ENCODE measurements around the gene ARHGAP29. TPM values are rescaled to one million over a fixed set of nuclear protein-coding genes. Genes with fewer than 3 reads are reported as not detected.

The ARHGAP29 gene
- total RNA-seq, 1 donor from 2014 or later = 187 TPM

GRCh38 chr1:94240822-94241221 is 3.4 kb upstream of the ARHGAP29 start:
- Mint-ChIP-seq H3K27ac (ENCODE audit: unreplicated experiment) (no peak overlapping the region), H3K9me3 (ENCODE audit: unreplicated experiment) (peaks cover 16% of the 10 kb centered on the region), H3K36me3 (ENCODE audit: unreplicated experiment) (peaks cover 36% of the 10 kb centered on the region), H3K4me3 (ENCODE audit: unreplicated experiment) (no peak overlapping the region), H3K27me3 (ENCODE audit: unreplicated experiment) (no peaks in the 10 kb centered on the region), H3K4me1 (ENCODE audit: unreplicated experiment) (peaks cover 34% of the 10 kb centered on the region)
- TF ChIP-seq CTCF (IDR thresholded peaks at IDR 0.05) = peak; percentile 63
- DNase-seq (ENCODE audit: extremely low spot score, unreplicated experiment) = no peak

- H3K27ac Mint-ChIP-seq (ENCODE audit: unreplicated experiment) = no peak overlapping the region
- peaks cover 16% of the 10 kb centered on the region for H3K9me3 Mint-ChIP-seq (ENCODE audit: unreplicated experiment)
- peaks cover 33% of the 10 kb centered on the region for H3K4me1 Mint-ChIP-seq (ENCODE audit: unreplicated experiment)
- no peaks in the 10 kb centered on the region for H3K27me3 Mint-ChIP-seq (ENCODE audit: unreplicated experiment)
- no peak for TF ChIP-seq CTCF (IDR thresholded peaks at IDR 0.05)
- H3K36me3 Mint-ChIP-seq (ENCODE audit: unreplicated experiment) = peaks cover 36% of the 10 kb centered on the region
- no peak overlapping the region for H3K4me3 Mint-ChIP-seq (ENCODE audit: unreplicated experiment)
- no peak for DNase-seq (ENCODE audit: extremely low spot score, unreplicated experiment)
These were observed 2.4 kb upstream of the ARHGAP29 start for GRCh38 chr1:94239796-94240195.

GRCh38 chr1:94239051-94239450 is 1.7 kb upstream of the ARHGAP29 start:
- H3K4me3 Mint-ChIP-seq (ENCODE audit: unreplicated experiment) = no peak overlapping the region
- no peak for DNase-seq (ENCODE audit: extremely low spot score, unreplicated experiment)
- no peak overlapping the region for H3K27ac Mint-ChIP-seq (ENCODE audit: unreplicated experiment)
- no peaks in the 10 kb centered on the region for H3K27me3 Mint-ChIP-seq (ENCODE audit: unreplicated experiment)
- no peak for TF ChIP-seq CTCF (IDR thresholded peaks at IDR 0.05)
- peaks cover 30% of the 10 kb centered on the region for H3K36me3 Mint-ChIP-seq (ENCODE audit: unreplicated experiment)
- peaks cover 13% of the 10 kb centered on the region for H3K9me3 Mint-ChIP-seq (ENCODE audit: unreplicated experiment)
- peaks cover 38% of the 10 kb centered on the region for H3K4me1 Mint-ChIP-seq (ENCODE audit: unreplicated experiment)

GRCh38 chr1:94236630-94237290 is 624 bp downstream of the ARHGAP29 start:
- H3K4me1 Mint-ChIP-seq (ENCODE audit: unreplicated experiment) = peaks cover 58% of the 10 kb centered on the region
- peak; percentile 33 for TF ChIP-seq CTCF (IDR thresholded peaks at IDR 0.05)
- no peaks in the 10 kb centered on the region for H3K27me3 Mint-ChIP-seq (ENCODE audit: unreplicated experiment)
- peak overlapping the region; percentile 94 for H3K27ac Mint-ChIP-seq (ENCODE audit: unreplicated experiment)
- DNase-seq (ENCODE audit: extremely low spot score, unreplicated experiment) = no peak
- H3K9me3 Mint-ChIP-seq (ENCODE audit: unreplicated experiment) = peaks cover 2% of the 10 kb centered on the region
- H3K4me3 Mint-ChIP-seq (ENCODE audit: unreplicated experiment) = peak overlapping the region; percentile 94
- peaks cover 18% of the 10 kb centered on the region for H3K36me3 Mint-ChIP-seq (ENCODE audit: unreplicated experiment)

GRCh38 chr1:94236013-94236491 is 1.3 kb downstream of the ARHGAP29 start:
- TF ChIP-seq CTCF (IDR thresholded peaks at IDR 0.05) = no peak
- Mint-ChIP-seq H3K4me3 (ENCODE audit: unreplicated experiment) (peak overlapping the region; percentile 94), H3K9me3 (ENCODE audit: unreplicated experiment) (no peaks in the 10 kb centered on the region), H3K27ac (ENCODE audit: unreplicated experiment) (peak overlapping the region; percentile 94), H3K36me3 (ENCODE audit: unreplicated experiment) (peaks cover 22% of the 10 kb centered on the region), H3K27me3 (ENCODE audit: unreplicated experiment) (no peaks in the 10 kb centered on the region), H3K4me1 (ENCODE audit: unreplicated experiment) (peaks cover 65% of the 10 kb centered on the region)
- DNase-seq (ENCODE audit: extremely low spot score, unreplicated experiment) = no peak
